Measurements from ENCODE around the gene HFE.

DNA sequence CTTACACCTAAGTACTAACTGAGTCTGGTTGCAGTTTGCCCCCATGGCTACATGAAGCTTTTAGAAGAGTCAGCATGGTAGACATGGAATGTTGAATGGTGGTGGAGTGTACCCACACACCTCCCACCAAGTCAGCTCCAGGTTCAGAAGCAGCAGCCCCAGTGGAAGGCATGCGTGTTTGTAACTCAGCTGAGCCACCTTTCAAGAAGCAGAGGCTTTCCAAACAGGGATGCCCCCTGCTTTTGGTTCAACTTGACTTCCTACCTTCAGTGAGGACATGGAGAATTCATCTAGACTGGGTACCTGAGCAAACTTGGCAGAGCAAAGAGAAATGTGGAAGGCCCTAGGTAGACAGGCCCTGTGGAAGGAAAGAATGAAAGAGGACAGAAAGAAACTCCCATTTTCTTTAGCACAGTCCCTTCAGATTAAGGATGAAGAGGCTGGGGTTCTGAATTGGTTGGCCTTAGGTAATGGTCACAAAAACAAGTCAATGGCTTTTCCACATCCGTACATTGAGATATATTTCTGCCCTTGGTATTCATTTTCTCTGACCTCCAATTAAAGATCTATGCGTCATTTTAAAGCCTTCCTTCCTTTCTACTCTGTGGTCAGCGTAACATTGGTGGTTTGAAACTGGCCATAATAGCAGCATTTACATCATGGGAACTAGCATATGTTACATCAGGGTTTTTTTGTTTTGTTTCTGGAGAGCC lies 53.2 kb downstream of the HFE start:
- TF ChIP-seq GATA2 (IDR thresholded peaks at IDR 0.05; ENCODE audit: low read depth, low read length), result no peak
- no peak for TF ChIP-seq GATA3 (IDR thresholded peaks at IDR 0.05; ENCODE audit: low read depth, low read length)

Measured in SH-SY5Y (cell line).